WTC11 (cell line): ENCODE results near the gene GLRA1. TPM values are rescaled to one million over a fixed set of nuclear protein-coding genes. Genes with fewer than 3 reads are reported as not detected.

Experiments used
- ATAC-seq: fragments of 200-7000 bp; cut with Tn5 transposase; 2 replicates; pipeline ENCODE4 v1.10.0; 2021; ENCODE audit warnings: mild to moderate bottlenecking, moderate library complexity
- CTCF ChIA-PET: fragments of 300-600 bp; sonication (Branson Sonifier 250); formaldehyde crosslinking; loops from one replicate; lab custom pipeline; 2021; ENCODE audit warnings: antibody characterized with exemption; lab: Charles Lee
- POLR2A ChIA-PET: fragments of 350-600 bp; sonication (Branson Sonifier 250); formaldehyde crosslinking; loops from one replicate; lab custom pipeline; 2021; ENCODE audit warnings: antibody characterized with exemption; lab: Charles Lee
- DNase-seq: peaks from one replicate; pipeline ENCODE4 v3.0.0; 2021; ENCODE audit warnings: low spot score
- H3K27ac Mint-ChIP-seq: 2 replicates; pipeline ENCODE4 v1.8.0; 2021; ENCODE audit warnings: mixed read lengths
- H3K27me3 Mint-ChIP-seq: 2 replicates; pipeline ENCODE4 v1.8.0; 2021; ENCODE audit warnings: low read depth, mild to moderate bottlenecking, moderate library complexity, mixed read lengths
- H3K36me3 Mint-ChIP-seq: 2 replicates; pipeline ENCODE4 v1.8.0; 2021; ENCODE audit warnings: mixed read lengths
- H3K4me1 Mint-ChIP-seq: 2 replicates; pipeline ENCODE4 v1.8.0; 2022; ENCODE audit warnings: mixed read lengths
- H3K4me3 Mint-ChIP-seq: 2 replicates; pipeline ENCODE4 v1.8.0; 2021; ENCODE audit warnings: mild to moderate bottlenecking, moderate library complexity, mixed read lengths
- H3K9me3 Mint-ChIP-seq: 2 replicates; pipeline ENCODE4 v1.8.0; 2021; ENCODE audit warnings: mixed read lengths
- CREB1 ChIP-seq: sonication (generic); formaldehyde crosslinking; IDR thresholded peaks from 2 replicates; pipeline ENCODE4 v1.8.0; 2023; ENCODE audit warnings: mild to moderate bottlenecking, missing genetic modification reagents
- CTCF ChIP-seq: fragments of 200-600 bp; IDR thresholded peaks from 2 replicates; pipeline ENCODE4 v1.8.0; 2022; ENCODE audit warnings: antibody characterized with exemption
- E2F5 ChIP-seq: sonication (generic); formaldehyde crosslinking; IDR thresholded peaks from 2 replicates; pipeline ENCODE4 v1.8.1; 2022; ENCODE audit warnings: mild to moderate bottlenecking, moderate library complexity, missing genetic modification reagents
- FOXP1 ChIP-seq: sonication (generic); formaldehyde crosslinking; IDR thresholded peaks from 2 replicates; pipeline ENCODE4 v1.8.0; 2022; ENCODE audit warnings: missing genetic modification reagents, mild to moderate bottlenecking, moderate library complexity, borderline replicate concordance
- FOXP4 ChIP-seq: sonication (generic); formaldehyde crosslinking; IDR thresholded peaks from 2 replicates; pipeline ENCODE4 v1.8.0; 2022; ENCODE audit warnings: mild to moderate bottlenecking, missing genetic modification reagents
- GRHL2 ChIP-seq: fragments of 250-450 bp; sonication (Bioruptor Pico); IDR thresholded peaks from 2 replicates; pipeline ENCODE4 v1.8.0; 2022; ENCODE audit warnings: mild to moderate bottlenecking, moderate library complexity; ENCODE audit not compliant: insufficient replicate concordance, severe bottlenecking
- GTF2I ChIP-seq: fragments of 250-450 bp; sonication (Bioruptor Pico); conservative IDR thresholded peaks from 2 replicates; pipeline ENCODE4 v1.4.0; 2021; ENCODE audit warnings: mild to moderate bottlenecking
- IRF1 ChIP-seq: sonication (generic); formaldehyde crosslinking; IDR thresholded peaks from 2 replicates; pipeline ENCODE4 v1.8.0; 2023; ENCODE audit warnings: missing genetic modification reagents
- JAZF1 ChIP-seq: fragments of 250-450 bp; sonication (Bioruptor Pico); IDR thresholded peaks from 2 replicates; pipeline ENCODE4 v1.9.0; 2021; ENCODE audit warnings: moderate library complexity, mild to moderate bottlenecking, inconsistent platforms
- MXD4 ChIP-seq: fragments of 250-450 bp; sonication (Bioruptor Pico); IDR thresholded peaks from 2 replicates; pipeline ENCODE4 v1.8.0; 2021; ENCODE audit warnings: mild to moderate bottlenecking, moderate library complexity, borderline replicate concordance
- MYBL2 ChIP-seq: sonication (generic); formaldehyde crosslinking; IDR thresholded peaks from 2 replicates; pipeline ENCODE4 v1.8.1; 2023; ENCODE audit warnings: mild to moderate bottlenecking, moderate library complexity, missing genetic modification reagents
- NFATC4 ChIP-seq: fragments of 250-450 bp; sonication (Bioruptor Pico); IDR thresholded peaks from 2 replicates; pipeline ENCODE4 v1.9.0; 2021; ENCODE audit warnings: mild to moderate bottlenecking
- PRRX2 ChIP-seq: fragments of 250-450 bp; sonication (Bioruptor Pico); IDR thresholded peaks from 2 replicates; pipeline ENCODE4 v1.8.0; 2021; ENCODE audit warnings: mild to moderate bottlenecking
- RELA ChIP-seq: sonication (generic); formaldehyde crosslinking; IDR thresholded peaks from 2 replicates; pipeline ENCODE4 v1.8.1; 2022; ENCODE audit warnings: missing genetic modification reagents, mild to moderate bottlenecking, borderline replicate concordance
- SMAD3 ChIP-seq: sonication (generic); formaldehyde crosslinking; IDR thresholded peaks from 2 replicates; pipeline ENCODE4 v1.8.0; 2022; ENCODE audit warnings: missing genetic modification reagents, mild to moderate bottlenecking, borderline replicate concordance
- USF1 ChIP-seq: sonication (generic); formaldehyde crosslinking; IDR thresholded peaks from 2 replicates; pipeline ENCODE4 v1.8.0; 2022; ENCODE audit warnings: mild to moderate bottlenecking, missing genetic modification reagents
- ZMAT4 ChIP-seq: fragments of 250-450 bp; sonication (Bioruptor Pico); IDR thresholded peaks from 2 replicates; pipeline ENCODE4 v1.9.0; 2021; ENCODE audit warnings: mild to moderate bottlenecking
- ZNF232 ChIP-seq: sonication (generic); formaldehyde crosslinking; IDR thresholded peaks from 2 replicates; pipeline ENCODE4 v1.8.0; 2022; ENCODE audit warnings: mild to moderate bottlenecking, missing genetic modification reagents
- ZNF396 ChIP-seq: fragments of 250-450 bp; sonication (Bioruptor Pico); IDR thresholded peaks from 2 replicates; pipeline ENCODE4 v1.8.0; 2021; ENCODE audit warnings: mild to moderate bottlenecking, moderate library complexity, borderline replicate concordance
- ZNF425 ChIP-seq: fragments of 250-450 bp; sonication (Bioruptor Pico); conservative IDR thresholded peaks from 2 replicates; pipeline ENCODE4 v1.9.0; 2021; ENCODE audit warnings: mild to moderate bottlenecking
- ZNF512 ChIP-seq: sonication (generic); formaldehyde crosslinking; IDR thresholded peaks from 2 replicates; pipeline ENCODE4 v1.8.1; 2022; ENCODE audit warnings: missing genetic modification reagents, borderline replicate concordance
- ZNF671 ChIP-seq: fragments of 250-450 bp; sonication (Bioruptor Pico); IDR thresholded peaks from 2 replicates; pipeline ENCODE4 v1.8.0; 2021; ENCODE audit warnings: mild to moderate bottlenecking
- total RNA-seq: library from RNA; stranded (reverse); gene quantifications from 3 replicates; pipeline ENCODE4 v1.2.3, GENCODE V29; 2021

Gene GLRA1
- total RNA-seq, 1 experiment from 2014 or later = not detected

GRCh38 chr5:151897896-151898295 is 26.8 kb downstream of the GLRA1 start:
- ChIA-PET CTCF (no interaction called here), POLR2A (no interaction called here)
- Mint-ChIP-seq H3K9me3 (no peaks in the 10 kb centered on the region), H3K27ac (no peak overlapping the region), H3K27me3 (peaks cover 71% of the 10 kb centered on the region), H3K4me3 (no peak overlapping the region), H3K36me3 (no peaks in the 10 kb centered on the region), H3K4me1 (peaks cover 15% of the 10 kb centered on the region)
- ATAC-seq (no peak), DNase-seq (no peak)
- TF ChIP-seq MXD4 (CRISPR knock-in tag) = no peak
- TF ChIP-seq ZNF396 (CRISPR knock-in tag) = no peak
- TF ChIP-seq RELA = no peak
- TF ChIP-seq ZNF232 = no peak
- no peak for TF ChIP-seq ZNF512
- TF ChIP-seq FOXP4 (CRISPR knock-in tag) = no peak
- TF ChIP-seq ZNF671 (CRISPR knock-in tag) = no peak
- no peak for TF ChIP-seq PRRX2 (CRISPR knock-in tag)
- TF ChIP-seq ZNF425 = no peak
- no peak for TF ChIP-seq MYBL2 (CRISPR knock-in tag)
- no peak for TF ChIP-seq FOXP1 (CRISPR knock-in tag)

- no peak for DNase-seq
- POLR2A ChIA-PET = no interaction called here
- no peaks in the 10 kb centered on the region for H3K36me3 Mint-ChIP-seq
- TF ChIP-seq NFATC4 (CRISPR knock-in tag) (no peak), GTF2I (no peak), GRHL2 (CRISPR knock-in tag) (no peak), JAZF1 (CRISPR knock-in tag) (no peak), ZMAT4 (CRISPR knock-in tag) (no peak)
- CTCF ChIA-PET = interaction anchor here (1.4 kb wide), 1 partner anchor 72 kb away, joined by 6 read pairs; no protein-coding TSS in a partner anchor
- no peak overlapping the region for H3K27ac Mint-ChIP-seq
- no peak overlapping the region for H3K4me3 Mint-ChIP-seq
- peaks cover 10% of the 10 kb centered on the region for H3K4me1 Mint-ChIP-seq
- no peak for ATAC-seq
- peaks cover 71% of the 10 kb centered on the region for H3K27me3 Mint-ChIP-seq
- H3K9me3 Mint-ChIP-seq = no peaks in the 10 kb centered on the region
Observed at GRCh38 chr5:151897020-151897552, 27.6 kb downstream of the GLRA1 start.

- H3K4me3 Mint-ChIP-seq = no peak overlapping the region
- H3K27me3 Mint-ChIP-seq = peaks cover 70% of the 10 kb centered on the region
- ATAC-seq (peak; percentile 80), DNase-seq (no peak)
- ChIA-PET CTCF (interaction anchor here (1.4 kb wide), 1 partner anchor 71 kb away, joined by 6 read pairs; no protein-coding TSS in a partner anchor), POLR2A (no interaction called here)
- H3K4me1 Mint-ChIP-seq = peaks cover 10% of the 10 kb centered on the region
- H3K9me3 Mint-ChIP-seq = no peaks in the 10 kb centered on the region
- H3K36me3 Mint-ChIP-seq = no peaks in the 10 kb centered on the region
- H3K27ac Mint-ChIP-seq = no peak overlapping the region
- TF ChIP-seq NFATC4 (CRISPR knock-in tag) (no peak), CREB1 (CRISPR knock-in tag) (no peak), USF1 (no peak), SMAD3 (CRISPR knock-in tag) (no peak), E2F5 (CRISPR knock-in tag) (no peak), IRF1 (no peak), CTCF (no peak)
Observed at GRCh38 chr5:151896031-151896691, 28.5 kb downstream of the GLRA1 start.
